ENCODE measurements around the gene KCNQ1OT1.

The KCNQ1OT1 gene

GRCh38 chr11:2724104-2724503, 24.3 kb upstream of the KCNQ1OT1 start:
- Histone ChIP-seq H3K36me3 (ENCODE audit: insufficient read depth, low read length) (no peaks in the 10 kb centered on the region), H3K27ac (ENCODE audit: low read depth, low read length, poor library complexity, severe bottlenecking) (no peak overlapping the region), H3K4me3 (ENCODE audit: low read depth, low read length, poor library complexity, severe bottlenecking) (no peak overlapping the region), H3K79me2 (ENCODE audit: insufficient read depth, low read length) (no peaks in the 10 kb centered on the region), H3K27me3 (ENCODE audit: insufficient read depth, low read length) (peaks cover 7% of the 10 kb centered on the region; the same call in 1 of the 2 replicates), H3K4me2 (ENCODE audit: low read length) (no peak overlapping the region), H3K9me2 (ENCODE audit: low read depth, low read length) (no peaks in the 10 kb centered on the region), H3F3A (ENCODE audit: insufficient read depth, low read length) (no peaks in the 10 kb centered on the region), H4K20me1 (ENCODE audit: insufficient read depth, low read length) (no peaks in the 10 kb centered on the region), H3K9ac (ENCODE audit: low read length) (no peak overlapping the region), H3K4me1 (ENCODE audit: insufficient read depth, low read length, severe bottlenecking) (no peaks in the 10 kb centered on the region), H3K9me3 (ENCODE audit: low read length) (no peaks in the 10 kb centered on the region), H2AFZ (ENCODE audit: low read length) (no peak overlapping the region)
- no peak for TF ChIP-seq EZH2 (IDR thresholded peaks at IDR 0.05; ENCODE audit: borderline replicate concordance, low read length)
- no peak for TF ChIP-seq CTCF (IDR thresholded peaks at IDR 0.05; ENCODE audit: low read length)

GRCh38 chr11:2722955-2723354, 23.2 kb upstream of the KCNQ1OT1 start:
- Histone ChIP-seq H2AFZ (ENCODE audit: low read length) (no peak overlapping the region), H3K27ac (ENCODE audit: low read depth, low read length, poor library complexity, severe bottlenecking) (no peak overlapping the region), H3K27me3 (ENCODE audit: insufficient read depth, low read length) (peaks cover 7% of the 10 kb centered on the region; the same call in 1 of the 2 replicates), H3K4me1 (ENCODE audit: insufficient read depth, low read length, severe bottlenecking) (no peaks in the 10 kb centered on the region), H3K9ac (ENCODE audit: low read length) (no peak overlapping the region), H3K36me3 (ENCODE audit: insufficient read depth, low read length) (no peaks in the 10 kb centered on the region), H3K4me3 (ENCODE audit: low read depth, low read length, poor library complexity, severe bottlenecking) (no peak overlapping the region), H3F3A (ENCODE audit: insufficient read depth, low read length) (no peaks in the 10 kb centered on the region), H4K20me1 (ENCODE audit: insufficient read depth, low read length) (no peaks in the 10 kb centered on the region), H3K4me2 (ENCODE audit: low read length) (no peak overlapping the region), H3K9me2 (ENCODE audit: low read depth, low read length) (no peaks in the 10 kb centered on the region), H3K79me2 (ENCODE audit: insufficient read depth, low read length) (no peaks in the 10 kb centered on the region), H3K9me3 (ENCODE audit: low read length) (no peaks in the 10 kb centered on the region)
- TF ChIP-seq CTCF (IDR thresholded peaks at IDR 0.05; ENCODE audit: low read length) (no peak), EZH2 (IDR thresholded peaks at IDR 0.05; ENCODE audit: borderline replicate concordance, low read length) (no peak)

GRCh38 chr11:2721210-2721916, 21.6 kb upstream of the KCNQ1OT1 start:
- Histone ChIP-seq H3K27ac (ENCODE audit: low read depth, low read length, poor library complexity, severe bottlenecking) (no peak overlapping the region), H4K20me1 (ENCODE audit: insufficient read depth, low read length) (no peaks in the 10 kb centered on the region), H3K9ac (ENCODE audit: low read length) (no peak overlapping the region)

More at GRCh38 chr11:2721210-2721916, 21.6 kb upstream of the KCNQ1OT1 start:
- H3F3A ChIP-seq (ENCODE audit: insufficient read depth, low read length), result no peaks in the 10 kb centered on the region
- H3K79me2 ChIP-seq (ENCODE audit: insufficient read depth, low read length), result no peaks in the 10 kb centered on the region
- H3K27me3 ChIP-seq (ENCODE audit: insufficient read depth, low read length), result peaks cover 7% of the 10 kb centered on the region; the same call in 1 of the 2 replicates
- no peaks in the 10 kb centered on the region for H3K9me2 ChIP-seq (ENCODE audit: low read depth, low read length)
- H3K9me3 ChIP-seq (ENCODE audit: low read length), result no peaks in the 10 kb centered on the region
- no peak for TF ChIP-seq EZH2 (IDR thresholded peaks at IDR 0.05; ENCODE audit: borderline replicate concordance, low read length)
- no peak for TF ChIP-seq CTCF (IDR thresholded peaks at IDR 0.05; ENCODE audit: low read length)
- H3K36me3 ChIP-seq (ENCODE audit: insufficient read depth, low read length), result no peaks in the 10 kb centered on the region
- H3K4me3 ChIP-seq (ENCODE audit: low read depth, low read length, poor library complexity, severe bottlenecking), result no peak overlapping the region
- no peak overlapping the region for H3K4me2 ChIP-seq (ENCODE audit: low read length)
- no peaks in the 10 kb centered on the region for H3K4me1 ChIP-seq (ENCODE audit: insufficient read depth, low read length, severe bottlenecking)
- no peak overlapping the region for H2AFZ ChIP-seq (ENCODE audit: low read length)

Data from OCI-LY1 (cell line).